ENCODE data around the gene SLC38A4. TPM values are rescaled to one million over a fixed set of nuclear protein-coding genes. Genes with fewer than 3 reads are reported as not detected.

The SLC38A4 gene
- total and polyA plus RNA-seq, 2 donors from 2014 or later = 0.66 to 7.4 TPM

DNA sequence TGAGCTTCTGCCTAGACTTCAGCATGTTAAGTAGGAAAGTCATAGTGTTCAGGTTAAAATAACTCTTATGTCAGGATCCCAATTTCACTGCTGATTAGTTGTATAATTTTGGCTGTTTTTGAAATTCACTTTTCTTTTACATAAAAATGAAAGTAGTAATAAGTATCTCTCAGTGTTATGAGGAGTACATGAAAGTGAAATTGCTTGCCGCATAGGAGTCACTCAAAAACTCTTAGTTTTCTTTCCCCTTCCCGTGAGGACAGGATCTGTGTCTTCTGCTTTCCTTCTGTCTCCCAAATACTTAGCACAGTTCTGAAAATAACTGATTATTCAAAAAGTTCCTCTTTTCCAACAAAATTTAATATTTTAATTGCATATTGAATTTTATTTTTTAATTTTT is 100.5 kb downstream of the SLC38A4 start:
- Histone ChIP-seq H3K9me3 (ENCODE audit: control insufficient read depth in 2 of 3, insufficient read depth in 1 of 3, low read length in 3 of 3) (no peaks in the 10 kb centered on the region), H3K27ac (ENCODE audit: low read depth in 2 of 2, low read length in 2 of 2) (no peak overlapping the region), H3K4me1 (ENCODE audit: control insufficient read depth in 2 of 3, insufficient read depth in 2 of 3, low read depth in 1 of 3, low read length in 3 of 3) (no peaks in the 10 kb centered on the region), H3K36me3 (ENCODE audit: control insufficient read depth in 2 of 3, insufficient read depth in 3 of 3, low read length in 3 of 3) (no peaks in the 10 kb centered on the region), H3K27me3 (ENCODE audit: control insufficient read depth, insufficient read depth, low read length) (no peaks in the 10 kb centered on the region), H3K4me3 (ENCODE audit: low read length in 3 of 3) (no peak overlapping the region), H3K9ac (ENCODE audit: low read length in 3 of 3) (no peak overlapping the region)
- FAIRE-seq = no peak
- no peak for DNase-seq
- no peak for TF ChIP-seq CTCF (IDR thresholded peaks at IDR 0.05; ENCODE audit: borderline replicate concordance, extremely low read depth, insufficient read depth)
- intact Hi-C loops (cut with DNase I) = no loop called here

GRCh38 chr12:46723629-46724419 is 102.0 kb downstream of the SLC38A4 start:
- FAIRE-seq = no peak
- H3K9ac ChIP-seq (ENCODE audit: low read length in 3 of 3) = no peak overlapping the region
- H3K27me3 ChIP-seq (ENCODE audit: control insufficient read depth, insufficient read depth, low read length) = no peaks in the 10 kb centered on the region
- H3K9me3 ChIP-seq (ENCODE audit: control insufficient read depth in 2 of 3, insufficient read depth in 1 of 3, low read length in 3 of 3) = no peaks in the 10 kb centered on the region
- DNase-seq = no peak
- H3K27ac ChIP-seq (ENCODE audit: low read depth in 2 of 2, low read length in 2 of 2) = no peak overlapping the region
- H3K36me3 ChIP-seq (ENCODE audit: control insufficient read depth in 2 of 3, insufficient read depth in 3 of 3, low read length in 3 of 3) = no peaks in the 10 kb centered on the region
- no peak for TF ChIP-seq CTCF (IDR thresholded peaks at IDR 0.05; ENCODE audit: borderline replicate concordance, extremely low read depth, insufficient read depth)
- H3K4me3 ChIP-seq (ENCODE audit: low read length in 3 of 3) = no peak overlapping the region
- intact Hi-C loops (cut with DNase I) = no loop called here
- H3K4me1 ChIP-seq (ENCODE audit: control insufficient read depth in 2 of 3, insufficient read depth in 2 of 3, low read depth in 1 of 3, low read length in 3 of 3) = no peaks in the 10 kb centered on the region

- H3K27ac ChIP-seq (ENCODE audit: low read depth in 2 of 2, low read length in 2 of 2) = no peak overlapping the region
- no peak overlapping the region for H3K9ac ChIP-seq (ENCODE audit: low read length in 3 of 3)
- DNase-seq = peak in 3 of 5 donors; percentile 21 to 52 (median 33)
- H3K4me3 ChIP-seq (ENCODE audit: low read length in 3 of 3) = no peak overlapping the region
- H3K9me3 ChIP-seq (ENCODE audit: control insufficient read depth in 2 of 3, insufficient read depth in 1 of 3, low read length in 3 of 3) = no peaks in the 10 kb centered on the region
- no peak for FAIRE-seq
- no peaks in the 10 kb centered on the region for H3K4me1 ChIP-seq (ENCODE audit: control insufficient read depth in 2 of 3, insufficient read depth in 2 of 3, low read depth in 1 of 3, low read length in 3 of 3)
- H3K36me3 ChIP-seq (ENCODE audit: control insufficient read depth in 2 of 3, insufficient read depth in 3 of 3, low read length in 3 of 3) = no peaks in the 10 kb centered on the region
- TF ChIP-seq CTCF (IDR thresholded peaks at IDR 0.05; ENCODE audit: borderline replicate concordance, extremely low read depth, insufficient read depth) = no peak
- intact Hi-C loops (cut with DNase I) = no loop called here
- no peaks in the 10 kb centered on the region for H3K27me3 ChIP-seq (ENCODE audit: control insufficient read depth, insufficient read depth, low read length)
Observed at GRCh38 chr12:46722394-46723185, 103.2 kb downstream of the SLC38A4 start.

Measured in kidney (tissue), 14 donors.